Neural crest cell (in vitro differentiated cells): ENCODE data around the gene CLK4. TPM values are rescaled to one million over a fixed set of nuclear protein-coding genes. Genes with fewer than 3 reads are reported as not detected.

Source experiments
- DNase-seq: peaks from one replicate; pipeline ENCODE4 v3.0.0; 2021; ENCODE audit warnings: low read depth, mixed read lengths, low spot score
- H3K27ac Mint-ChIP-seq: one replicate; pipeline ENCODE4 v1.8.0; 2021; ENCODE audit warnings: mild to moderate bottlenecking, mixed read lengths; ENCODE audit not compliant: unreplicated experiment
- H3K27me3 Mint-ChIP-seq: 2 replicates; pipeline ENCODE4 v1.8.0; 2021; ENCODE audit warnings: low read depth, mild to moderate bottlenecking, mixed read lengths
- H3K36me3 Mint-ChIP-seq: 2 replicates; pipeline ENCODE4 v1.8.0; 2021; ENCODE audit warnings: low read depth, mild to moderate bottlenecking, mixed read lengths
- H3K4me1 Mint-ChIP-seq: 2 replicates; pipeline ENCODE4 v1.8.0; 2021; ENCODE audit warnings: mixed read lengths
- H3K4me3 Mint-ChIP-seq: one replicate; pipeline ENCODE4 v1.8.0; 2021; ENCODE audit warnings: mild to moderate bottlenecking, mixed read lengths
- H3K9me3 Mint-ChIP-seq: 2 replicates; pipeline ENCODE4 v1.8.0; 2021; ENCODE audit warnings: mixed read lengths
- CTCF ChIP-seq: fragments of 200-600 bp; sonication (generic); conservative IDR thresholded peaks from 2 replicates; pipeline ENCODE4 v1.5.0; 2021; ENCODE audit warnings: antibody characterized with exemption, mild to moderate bottlenecking
- total RNA-seq: library from RNA; stranded (reverse); gene quantifications from 2 replicates; pipeline ENCODE4 v1.2.1, GENCODE V29; 2021

CLK4 gene
- total RNA-seq, 1 donor from 2014 or later = 25.1 TPM

GRCh38 chr5:178637356-178638074, 10.7 kb upstream of the CLK4 start:
- no peak for DNase-seq
- peaks cover 4% of the 10 kb centered on the region for H3K4me1 Mint-ChIP-seq
- H3K27ac Mint-ChIP-seq = no peak overlapping the region
- H3K4me3 Mint-ChIP-seq = no peak overlapping the region
- no peaks in the 10 kb centered on the region for H3K27me3 Mint-ChIP-seq
- H3K36me3 Mint-ChIP-seq = no peaks in the 10 kb centered on the region
- TF ChIP-seq CTCF = no peak
- H3K9me3 Mint-ChIP-seq = no peaks in the 10 kb centered on the region

GRCh38 chr5:178632285-178632684, 5.4 kb upstream of the CLK4 start:
- Mint-ChIP-seq H3K4me3 (no peak overlapping the region), H3K36me3 (no peaks in the 10 kb centered on the region), H3K27ac (no peak overlapping the region), H3K4me1 (peaks cover 14% of the 10 kb centered on the region), H3K27me3 (peaks cover 3% of the 10 kb centered on the region), H3K9me3 (peaks cover 2% of the 10 kb centered on the region)
- no peak for TF ChIP-seq CTCF
- no peak for DNase-seq

- H3K4me1 Mint-ChIP-seq = peaks cover 14% of the 10 kb centered on the region
- H3K36me3 Mint-ChIP-seq = no peaks in the 10 kb centered on the region
- peaks cover 3% of the 10 kb centered on the region for H3K27me3 Mint-ChIP-seq
- TF ChIP-seq CTCF = no peak
- no peak overlapping the region for H3K4me3 Mint-ChIP-seq
- H3K9me3 Mint-ChIP-seq = peaks cover 2% of the 10 kb centered on the region
- no peak for DNase-seq
- no peak overlapping the region for H3K27ac Mint-ChIP-seq
These were observed 4.1 kb upstream of the CLK4 start for GRCh38 chr5:178630951-178631350.

GRCh38 chr5:178630475-178630930, 3.7 kb upstream of the CLK4 start:
- TF ChIP-seq CTCF = no peak
- Mint-ChIP-seq H3K4me3 (peak overlapping the region; percentile 9), H3K4me1 (peaks cover 19% of the 10 kb centered on the region), H3K36me3 (no peaks in the 10 kb centered on the region), H3K27ac (no peak overlapping the region), H3K9me3 (peaks cover 2% of the 10 kb centered on the region), H3K27me3 (peaks cover 3% of the 10 kb centered on the region)
- no peak for DNase-seq

- no peak for TF ChIP-seq CTCF
- peaks cover 4% of the 10 kb centered on the region for H3K36me3 Mint-ChIP-seq
- peaks cover 31% of the 10 kb centered on the region for H3K4me1 Mint-ChIP-seq
- H3K4me3 Mint-ChIP-seq = peak overlapping the region; percentile 88
- H3K9me3 Mint-ChIP-seq = peaks cover 2% of the 10 kb centered on the region
- H3K27me3 Mint-ChIP-seq = peaks cover 3% of the 10 kb centered on the region
- no peak for DNase-seq
- H3K27ac Mint-ChIP-seq = peak overlapping the region; percentile 6
These were observed 379 bp upstream of the CLK4 start for GRCh38 chr5:178627259-178627598.
